GM19025 (cell line): Measurements from ENCODE around the gene ROR2.
"Not testable (repeated sequence)": the region's sequence is repeated elsewhere in the genome, so short reads cannot be mapped to it uniquely, and the experiment has no call there.

ENCODE experiments used
- ATAC-seq: cut with Tn5 transposase; IDR thresholded peaks from one replicate; pipeline ENCODE4 v1.9.1; 2021; ENCODE audit warnings: mild to moderate bottlenecking, low read depth, moderate library complexity; ENCODE audit not compliant: unreplicated experiment

ROR2 gene

GRCh38 chr9:91661451-91661850 lies 288.6 kb downstream of the ROR2 start:
- no peak for ATAC-seq

GRCh38 chr9:91660521-91660920 lies 289.5 kb downstream of the ROR2 start:
- no peak for ATAC-seq

- ATAC-seq: no peak
Observed at GRCh38 chr9:91659529-91660495, 290.2 kb downstream of the ROR2 start.

GRCh38 chr9:91658513-91659105 lies 291.4 kb downstream of the ROR2 start:
- ATAC-seq: no peak

- no peak for ATAC-seq
Observed at GRCh38 chr9:91657501-91657900, 292.5 kb downstream of the ROR2 start.

- ATAC-seq: no peak
Observed at GRCh38 chr9:91655658-91656057, 294.4 kb downstream of the ROR2 start.

GRCh38 chr9:91655215-91655614 lies 294.8 kb downstream of the ROR2 start:
- ATAC-seq: no peak

GRCh38 chr9:91654527-91654926 lies 295.5 kb downstream of the ROR2 start:
- ATAC-seq: no peak

GRCh38 chr9:91647371-91647770 lies 302.7 kb downstream of the ROR2 start:
- no peak for ATAC-seq

GRCh38 chr9:91646702-91647101 lies 303.3 kb downstream of the ROR2 start:
- ATAC-seq: no peak

GRCh38 chr9:91644433-91644832 lies 305.6 kb downstream of the ROR2 start:
- ATAC-seq: no peak

GRCh38 chr9:91643481-91644077 lies 306.4 kb downstream of the ROR2 start:
- ATAC-seq: no peak

GRCh38 chr9:91642771-91643170 lies 307.3 kb downstream of the ROR2 start:
- no peak for ATAC-seq

GRCh38 chr9:91640428-91640827 lies 309.6 kb downstream of the ROR2 start:
- ATAC-seq: no peak

GRCh38 chr9:91639054-91639453 lies 311.0 kb downstream of the ROR2 start:
- no peak for ATAC-seq

GRCh38 chr9:91634832-91635231 lies 315.2 kb downstream of the ROR2 start:
- ATAC-seq: not testable (repeated sequence)

GRCh38 chr9:91629718-91630117 lies 320.3 kb downstream of the ROR2 start:
- ATAC-seq: no peak

- ATAC-seq: no peak
Observed at GRCh38 chr9:91628892-91629291, 321.1 kb downstream of the ROR2 start.

GRCh38 chr9:91625331-91625730 lies 324.7 kb downstream of the ROR2 start:
- no peak for ATAC-seq

GRCh38 chr9:91623004-91623403 lies 327.0 kb downstream of the ROR2 start:
- ATAC-seq: no peak

GRCh38 chr9:91622121-91622520 lies 327.9 kb downstream of the ROR2 start:
- not testable (repeated sequence) for ATAC-seq
